ENCODE results near the gene SENP6.
A peak's percentile ranks its signal among the peaks of the same experiment; 100 is the strongest.
"Not testable (repeated sequence)": the region's sequence is repeated elsewhere in the genome, so short reads cannot be mapped to it uniquely, and the experiment has no call there.

SENP6 gene

GRCh38 chr6:75584552-75584951 is 17.1 kb upstream of the SENP6 start:
- H3K4me3 ChIP-seq (ENCODE audit: low read depth, low read length); H3K36me3 ChIP-seq (ENCODE audit: control insufficient read depth in 2 of 2, insufficient read depth in 1 of 2, low read length in 2 of 2); H3K4me1 ChIP-seq (ENCODE audit: control insufficient read depth, insufficient read depth, low read length); POLR2A ChIA-PET; H3K9me3 ChIP-seq (ENCODE audit: control insufficient read depth, insufficient read depth, low read depth, low read length); H3K27ac ChIP-seq (ENCODE audit: extremely low read depth, low read depth, low read length): not testable (repeated sequence)
- CTCF ChIA-PET = interaction anchor here (0.6 kb wide), 1 partner anchor 23 kb away, joined by 3 read pairs; no protein-coding TSS in a partner anchor
- TF ChIP-seq SETDB1 (IDR thresholded peaks at IDR 0.05; ENCODE audit: insufficient read length, low read length) = peak; percentile 76

DNA sequence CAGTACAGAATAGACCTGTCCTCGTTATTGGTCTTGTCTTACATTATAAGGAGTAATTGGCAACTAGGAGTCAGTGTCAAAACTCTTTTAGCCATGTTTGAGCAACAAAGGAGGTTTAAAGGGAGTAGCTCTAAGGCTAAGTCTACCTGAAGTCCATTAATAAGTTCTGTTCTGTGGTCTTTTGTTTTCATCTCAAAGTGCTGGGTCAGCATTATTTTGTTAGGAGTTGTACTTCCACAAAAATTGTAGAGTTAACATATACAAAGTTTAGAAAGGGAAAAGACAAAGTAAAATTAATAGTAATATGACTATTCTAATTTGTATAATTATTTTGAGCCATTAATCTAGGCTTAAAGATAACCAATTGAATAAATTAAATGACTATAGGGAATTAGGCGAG is 12.7 kb upstream of the SENP6 start:
- no peak overlapping the region for H3K4me3 ChIP-seq (ENCODE audit: low read depth, low read length)
- no peak overlapping the region for H3K27ac ChIP-seq (ENCODE audit: extremely low read depth, low read depth, low read length)
- no peaks in the 10 kb centered on the region for H3K4me1 ChIP-seq (ENCODE audit: control insufficient read depth, insufficient read depth, low read length)
- POLR2A ChIA-PET = no interaction called here
- CTCF ChIA-PET = interaction anchor here (0.6 to 0.7 kb wide), 2 partner anchors 56 to 344 kb away, joined by 3 read pairs; no protein-coding TSS in a partner anchor
- H3K36me3 ChIP-seq (ENCODE audit: control insufficient read depth in 2 of 2, insufficient read depth in 1 of 2, low read length in 2 of 2) = no peaks in the 10 kb centered on the region
- no peak for TF ChIP-seq SP7 (tag by site-specific recombination; IDR thresholded peaks at IDR 0.05)
- no peaks in the 10 kb centered on the region for H3K9me3 ChIP-seq (ENCODE audit: control insufficient read depth, insufficient read depth, low read depth, low read length)

GRCh38 chr6:75590370-75590769 is 11.3 kb upstream of the SENP6 start:
- TF ChIP-seq ZNF121 (tag by site-specific recombination; IDR thresholded peaks at IDR 0.05) (peak; percentile 46; the same call in 1 of the 2 replicates), ZNF280C (tag by site-specific recombination; IDR thresholded peaks at IDR 0.05) (no peak)
- Histone ChIP-seq H3K4me3 (ENCODE audit: low read depth, low read length) (no peak overlapping the region), H3K36me3 (ENCODE audit: control insufficient read depth in 2 of 2, insufficient read depth in 1 of 2, low read length in 2 of 2) (no peaks in the 10 kb centered on the region), H3K4me1 (ENCODE audit: control insufficient read depth, insufficient read depth, low read length) (no peaks in the 10 kb centered on the region), H3K9me3 (ENCODE audit: control insufficient read depth, insufficient read depth, low read depth, low read length) (no peaks in the 10 kb centered on the region), H3K27ac (ENCODE audit: extremely low read depth, low read depth, low read length) (no peak overlapping the region)
- CTCF ChIA-PET = interaction anchor here (1.1 kb wide), 1 partner anchor 27 kb away, joined by 3 read pairs; no protein-coding TSS in a partner anchor
- POLR2A ChIA-PET = interaction anchor here (0.7 kb wide), 2 partner anchors 11 to 15 kb away, joined by 3 read pairs; partner anchors contain the start of gene SENP6

- POLR2A ChIA-PET = interaction anchor here (0.7 kb wide), 1 partner anchor 102 kb away, joined by 3 read pairs; no protein-coding TSS in a partner anchor
- CTCF ChIA-PET = interaction anchor here (0.8 to 1.1 kb wide), 2 partner anchors 34 to 388 kb away, joined by 3 read pairs; no protein-coding TSS in a partner anchor
- H3K27ac ChIP-seq (ENCODE audit: extremely low read depth, low read depth, low read length); H3K4me1 ChIP-seq (ENCODE audit: control insufficient read depth, insufficient read depth, low read length); H3K9me3 ChIP-seq (ENCODE audit: control insufficient read depth, insufficient read depth, low read depth, low read length); H3K36me3 ChIP-seq (ENCODE audit: control insufficient read depth in 2 of 2, insufficient read depth in 1 of 2, low read length in 2 of 2); H3K4me3 ChIP-seq (ENCODE audit: low read depth, low read length): not testable (repeated sequence)
Measured at GRCh38 chr6:75596380-75596779, 5.3 kb upstream of the SENP6 start.

GRCh38 chr6:75600768-75601167 is 912 bp upstream of the SENP6 start:
- Histone ChIP-seq H3K4me1 (ENCODE audit: control insufficient read depth, insufficient read depth, low read length) (peaks cover 13% of the 10 kb centered on the region; the same call in 1 of the 2 replicates), H3K9me3 (ENCODE audit: control insufficient read depth, insufficient read depth, low read depth, low read length) (no peaks in the 10 kb centered on the region), H3K36me3 (ENCODE audit: control insufficient read depth in 2 of 2, insufficient read depth in 1 of 2, low read length in 2 of 2) (no peaks in the 10 kb centered on the region), H3K27ac (ENCODE audit: extremely low read depth, low read depth, low read length) (peak overlapping the region; percentile 99), H3K4me3 (ENCODE audit: low read depth, low read length) (peak overlapping the region; percentile 91)
- POLR2A ChIA-PET = interaction anchor here (1.6 kb wide), 2 partner anchors 19 to 153 kb away, joined by 3 to 4 read pairs; no protein-coding TSS in a partner anchor
- CTCF ChIA-PET = interaction anchor here (0.6 to 1.2 kb wide), 3 partner anchors 17 to 72 kb away, joined by 3 read pairs; no protein-coding TSS in a partner anchor
- TF ChIP-seq ZNF629 (tag by site-specific recombination; IDR thresholded peaks at IDR 0.05) (peak; percentile 80), ZNF155 (tag by site-specific recombination; IDR thresholded peaks at IDR 0.05) (no peak), PRDM6 (tag by site-specific recombination; IDR thresholded peaks at IDR 0.05) (peak; percentile 64), ZNF302 (tag by site-specific recombination; IDR thresholded peaks at IDR 0.05; ENCODE audit: low read depth) (no peak), ZNF692 (tag by site-specific recombination; IDR thresholded peaks at IDR 0.05) (no peak), SETDB1 (IDR thresholded peaks at IDR 0.05; ENCODE audit: insufficient read length, low read length) (no peak), OVOL3 (tag by site-specific recombination; IDR thresholded peaks at IDR 0.05) (no peak), ZNF521 (tag by site-specific recombination; IDR thresholded peaks at IDR 0.05) (no peak), ZFHX2 (tag by site-specific recombination; conservative IDR thresholded peaks at IDR 0.05) (no peak), REPIN1 (tag by site-specific recombination; IDR thresholded peaks at IDR 0.05; ENCODE audit: low read depth) (no peak), ZNF768 (tag by site-specific recombination; IDR thresholded peaks at IDR 0.05) (no peak), FEZF1 (tag by site-specific recombination; IDR thresholded peaks at IDR 0.05) (peak; percentile 32; the same call in 1 of the 2 replicates), ZBTB21 (tag by site-specific recombination; IDR thresholded peaks at IDR 0.05) (peak; percentile 68; the same call in 1 of the 2 replicates), ZNF202 (tag by site-specific recombination; IDR thresholded peaks at IDR 0.05; ENCODE audit: borderline replicate concordance) (no peak), ZNF623 (tag by site-specific recombination; IDR thresholded peaks at IDR 0.05) (no peak), EGR2 (tag by site-specific recombination; IDR thresholded peaks at IDR 0.05; ENCODE audit: low read depth) (no peak)

All from HEK293 (cell line).